ENCODE data around the gene COL16A1.

COL16A1 gene

DNA sequence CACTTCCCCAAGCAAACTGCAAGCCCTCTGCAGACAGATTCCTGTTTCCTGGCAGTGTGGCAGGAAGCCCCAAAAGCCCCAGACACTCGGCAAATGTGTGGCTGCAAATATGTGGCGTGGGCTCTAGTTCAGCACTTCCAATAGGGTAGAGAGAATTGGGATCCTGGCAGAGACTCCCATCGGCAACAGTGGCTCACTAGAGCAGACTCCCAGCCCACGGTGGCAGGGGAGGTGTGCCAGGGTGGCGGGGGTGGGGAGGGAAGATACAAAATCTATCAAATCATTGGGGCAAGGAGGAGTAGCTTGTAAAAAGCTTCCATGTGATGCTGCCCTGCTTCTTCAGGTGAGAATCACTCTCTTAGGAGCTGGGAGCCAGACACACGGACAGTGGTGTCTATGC is 25.9 kb downstream of the COL16A1 start:
- H3K4me3 ChIP-seq (ENCODE audit: low read depth, low read length), result no peak overlapping the region
- DNase-seq (ENCODE audit: low read depth), result no peak
- TF ChIP-seq, protein P1, sequence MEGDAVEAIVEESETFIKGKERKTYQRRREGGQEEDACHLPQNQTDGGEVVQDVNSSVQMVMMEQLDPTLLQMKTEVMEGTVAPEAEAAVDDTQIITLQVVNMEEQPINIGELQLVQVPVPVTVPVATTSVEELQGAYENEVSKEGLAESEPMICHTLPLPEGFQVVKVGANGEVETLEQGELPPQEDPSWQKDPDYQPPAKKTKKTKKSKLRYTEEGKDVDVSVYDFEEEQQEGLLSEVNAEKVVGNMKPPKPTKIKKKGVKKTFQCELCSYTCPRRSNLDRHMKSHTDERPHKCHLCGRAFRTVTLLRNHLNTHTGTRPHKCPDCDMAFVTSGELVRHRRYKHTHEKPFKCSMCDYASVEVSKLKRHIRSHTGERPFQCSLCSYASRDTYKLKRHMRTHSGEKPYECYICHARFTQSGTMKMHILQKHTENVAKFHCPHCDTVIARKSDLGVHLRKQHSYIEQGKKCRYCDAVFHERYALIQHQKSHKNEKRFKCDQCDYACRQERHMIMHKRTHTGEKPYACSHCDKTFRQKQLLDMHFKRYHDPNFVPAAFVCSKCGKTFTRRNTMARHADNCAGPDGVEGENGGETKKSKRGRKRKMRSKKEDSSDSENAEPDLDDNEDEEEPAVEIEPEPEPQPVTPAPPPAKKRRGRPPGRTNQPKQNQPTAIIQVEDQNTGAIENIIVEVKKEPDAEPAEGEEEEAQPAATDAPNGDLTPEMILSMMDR (IDR thresholded peaks at IDR 0.05; ENCODE audit: low read depth, low read length, missing control alignments), result no peak

DNA sequence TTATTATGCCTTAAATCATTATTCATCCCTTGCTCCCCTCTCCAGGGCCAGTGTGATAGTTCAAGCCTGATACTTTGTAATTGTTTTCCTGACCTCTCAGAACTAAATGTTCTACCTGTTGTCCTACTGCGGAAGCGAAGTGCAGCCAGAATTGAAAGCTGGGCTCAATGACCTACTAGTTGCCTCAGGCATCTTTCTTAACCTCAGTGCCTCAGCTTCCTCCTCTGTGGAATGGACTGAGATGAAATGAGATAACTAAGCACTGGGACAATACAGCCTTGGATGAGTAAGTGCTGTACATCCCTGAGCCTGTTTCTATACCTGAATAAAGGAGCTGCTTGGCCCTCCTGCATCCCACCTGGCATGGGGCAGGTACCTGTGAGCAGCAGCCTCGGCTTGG is 26.4 kb downstream of the COL16A1 start:
- no peak for DNase-seq (ENCODE audit: low read depth)
- TF ChIP-seq, protein P1 (IDR thresholded peaks at IDR 0.05; ENCODE audit: low read depth, low read length, missing control alignments), result no peak
- no peak overlapping the region for H3K4me3 ChIP-seq (ENCODE audit: low read depth, low read length)

DNA sequence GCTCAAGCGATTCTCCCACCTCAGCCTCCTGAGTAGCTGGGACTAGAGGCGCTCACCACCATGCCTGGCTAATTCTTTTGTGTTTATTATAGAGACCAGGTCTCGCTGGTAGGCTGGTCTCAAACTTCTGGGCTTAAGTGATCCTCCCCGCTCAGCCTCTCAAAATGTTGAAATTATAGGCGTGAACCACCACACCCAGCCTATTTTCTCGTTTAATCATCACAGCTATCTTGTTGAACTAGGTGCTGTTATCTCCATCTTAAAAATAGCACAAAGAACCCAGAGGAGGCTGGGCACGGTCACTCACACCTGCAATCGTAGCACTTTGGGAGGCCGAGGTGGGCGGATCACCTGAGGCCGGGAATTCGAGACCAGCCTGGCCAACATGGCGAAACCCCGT is 28.1 kb downstream of the COL16A1 start:
- no peak for DNase-seq (ENCODE audit: low read depth)
- no peak overlapping the region for H3K4me3 ChIP-seq (ENCODE audit: low read depth, low read length)
- TF ChIP-seq, protein P1 (IDR thresholded peaks at IDR 0.05; ENCODE audit: low read depth, low read length, missing control alignments), result no peak

DNA sequence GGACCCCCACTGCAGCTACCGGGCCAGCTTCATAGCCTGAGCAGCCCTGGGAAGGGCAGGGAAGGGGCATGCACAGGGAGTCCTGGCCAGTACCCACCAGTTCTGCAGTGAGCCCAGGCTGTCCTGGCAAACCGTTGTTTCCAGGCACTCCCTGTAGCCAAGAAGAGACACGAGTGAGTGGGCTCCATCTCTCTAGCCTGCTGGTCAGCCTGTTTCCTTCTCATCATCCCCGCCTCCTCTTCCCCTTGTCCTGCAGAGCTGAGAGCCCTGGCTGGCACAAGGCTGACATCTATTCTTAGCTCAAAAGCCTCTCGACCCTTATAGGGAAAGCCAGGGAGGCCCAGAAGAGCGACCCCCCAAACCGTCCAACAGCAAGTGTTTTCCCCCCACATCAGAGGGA is 28.7 kb downstream of the COL16A1 start:
- no peak overlapping the region for H3K4me3 ChIP-seq (ENCODE audit: low read depth, low read length)
- no peak for DNase-seq (ENCODE audit: low read depth)
- TF ChIP-seq, protein P1 (IDR thresholded peaks at IDR 0.05; ENCODE audit: low read depth, low read length, missing control alignments), result no peak

DNA sequence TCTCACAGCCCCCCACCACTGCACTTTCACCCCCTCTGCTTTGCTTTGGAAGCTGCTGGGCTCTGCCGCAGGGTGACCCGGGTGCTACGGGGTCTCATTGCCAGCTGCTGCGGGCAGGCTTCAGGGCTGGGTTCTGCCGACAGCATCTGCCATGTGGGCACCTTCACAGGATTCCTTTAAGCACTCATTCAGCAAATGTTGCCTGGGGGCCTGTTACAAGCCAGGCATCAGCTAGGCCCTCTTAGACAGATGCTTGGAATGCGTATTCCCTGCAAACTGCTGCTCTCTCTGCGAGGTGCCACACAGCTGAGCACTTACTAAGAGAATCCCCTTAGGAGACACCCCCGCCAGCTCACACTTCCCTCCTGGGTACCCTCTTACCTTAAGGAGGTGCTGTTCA is 29.2 kb downstream of the COL16A1 start:
- TF ChIP-seq, protein P1 (IDR thresholded peaks at IDR 0.05; ENCODE audit: low read depth, low read length, missing control alignments), result no peak
- no peak for DNase-seq (ENCODE audit: low read depth)

DNA sequence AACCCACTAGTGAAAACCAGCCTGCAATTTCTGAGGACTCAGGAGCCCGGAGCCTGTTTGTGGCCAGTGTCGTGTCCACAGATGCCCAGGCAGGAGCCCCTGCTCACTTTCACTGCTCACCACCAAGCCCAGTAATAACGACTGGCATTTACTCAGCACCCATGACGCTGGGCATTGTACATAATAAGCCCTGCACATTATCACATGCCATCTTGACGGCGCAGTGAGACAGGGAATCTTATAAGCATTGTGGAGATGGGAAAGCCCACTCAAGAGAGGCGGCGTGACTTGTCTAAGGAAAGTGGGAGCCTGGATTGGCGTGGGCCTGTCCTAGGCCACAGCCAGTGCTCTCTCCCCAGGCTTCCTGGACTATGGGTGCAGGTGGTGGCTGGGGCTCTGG is 30.4 kb downstream of the COL16A1 start:
- TF ChIP-seq, protein P1 (IDR thresholded peaks at IDR 0.05; ENCODE audit: low read depth, low read length, missing control alignments), result no peak
- no peak overlapping the region for H3K4me3 ChIP-seq (ENCODE audit: low read depth, low read length)
- no peak for DNase-seq (ENCODE audit: low read depth)

More for the DNA sequence above, 29.2 kb downstream of the COL16A1 start:
- H3K4me3 ChIP-seq (ENCODE audit: low read depth, low read length), result no peak overlapping the region

DNA sequence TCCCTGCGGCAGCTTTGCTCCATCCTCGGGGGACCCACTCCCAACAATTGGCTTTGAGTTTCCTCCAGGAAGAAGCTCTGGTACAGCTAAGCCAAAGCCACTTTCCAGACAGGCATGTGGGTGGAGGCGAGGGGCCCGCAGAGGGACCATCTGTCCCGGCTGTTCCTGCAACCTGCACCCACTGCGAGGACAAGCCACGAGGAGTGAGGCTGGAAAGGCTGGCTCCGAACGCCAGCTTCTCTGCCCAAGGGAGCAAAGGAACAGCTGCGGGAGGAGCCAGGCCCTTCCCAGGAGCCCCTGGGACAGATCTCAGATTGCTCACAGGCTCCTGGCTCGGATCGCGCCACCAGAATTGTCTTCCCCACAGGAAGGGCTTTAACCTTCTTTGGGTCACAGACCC is 30.8 kb downstream of the COL16A1 start:
- DNase-seq (ENCODE audit: low read depth), result no peak
- TF ChIP-seq, protein P1 (IDR thresholded peaks at IDR 0.05; ENCODE audit: low read depth, low read length, missing control alignments), result no peak
- H3K4me3 ChIP-seq (ENCODE audit: low read depth, low read length), result no peak overlapping the region
